K562 (cell line): ENCODE results near the gene FMNL3. TPM values are rescaled to one million over a fixed set of nuclear protein-coding genes. Genes with fewer than 3 reads are reported as not detected.

Experiments used
- ATAC-seq: fragments of 200-7000 bp; cut with Tn5 transposase; 3 replicates; pipeline ENCODE4 v1.9.1; 2020; ENCODE audit warnings: moderate library complexity
- BruUV-seq: library from RNA; stranded (reverse); fragments of 400-500 nt; replicated peaks from 2 replicates; lab custom pipeline; 2021; lab: Mats Ljungman, UMichigan
- CTCF ChIA-PET: fragments of 300-600 bp; formaldehyde crosslinking; extraction: SDS; loops from one replicate; lab custom pipeline; 2021; ENCODE audit warnings: low intra/inter-chr PET ratio; lab: Yijun Ruan, JAX
- POLR2A ChIA-PET: fragments of 300-600, 350-650 bp; sonication (Branson Sonifier 250); formaldehyde crosslinking; extraction: SDS; loops from one replicate; lab custom pipeline; 2021; ENCODE audit warnings: antibody characterized with exemption, inconsistent platforms; lab: Yijun Ruan, JAX
- DNase-seq, 4 experiments: peaks; one replicate each; pipeline versions ENCODE4 v3.0.0 to v3.0.0-alpha.2; 2011 to 2018; ENCODE audit warnings: low spot score in 3 of 4, mixed read lengths in 3 of 4; ENCODE audit errors: extremely low read depth in 1 of 4
- FAIRE-seq: peaks from 2 replicates; lab custom pipeline; 2011; peaks lifted over from hg19 to GRCh38; lab: Jason Lieb, UNC
- H2AFZ ChIP-seq: 2 replicates; pipeline ENCODE4 v1.6.0; 2011; ENCODE audit warnings: low read depth, low read length, control low read depth, inconsistent platforms
- H3K27ac ChIP-seq: fragments of 200-600 bp; 3 replicates; pipeline ENCODE4 v1.8.0; 2011; ENCODE audit warnings: low read depth, mild to moderate bottlenecking, control low read depth, inconsistent platforms, low read length, moderate library complexity, mixed read lengths; ENCODE audit errors: extremely low read depth
- H3K27me3 ChIP-seq, 2 experiments: fragments of 300-600 bp in 1 of 2; 2 replicates in 1 of 2; 3 replicates in 1 of 2; pipeline versions ENCODE4 v1.6.0 to v1.8.0; 2011; ENCODE audit warnings: inconsistent platforms in 2 of 2, low read length in 2 of 2, mild to moderate bottlenecking in 1 of 2, mixed read lengths in 1 of 2, moderate library complexity in 1 of 2; ENCODE audit not compliant: control insufficient read depth in 2 of 2, insufficient read depth in 2 of 2
- H3K36me3 ChIP-seq: fragments of 300-600 bp; 3 replicates; pipeline ENCODE4 v1.8.0; 2011; ENCODE audit warnings: mild to moderate bottlenecking, low read length, inconsistent platforms; ENCODE audit not compliant: control insufficient read depth, insufficient read depth
- H3K4me1 ChIP-seq, 2 experiments: fragments of 200-600 bp in 1 of 2; replicated peaks in 1 of 2; 2 replicates in 1 of 2; 3 replicates in 1 of 2; pipeline versions ENCODE4 v1.5.1 to v1.8.0; 2011; ENCODE audit warnings: inconsistent platforms in 2 of 2, low read length in 2 of 2, mild to moderate bottlenecking in 1 of 2, mixed read lengths in 1 of 2, moderate library complexity in 1 of 2; ENCODE audit not compliant: control insufficient read depth in 2 of 2, insufficient read depth in 2 of 2
- H3K4me2 ChIP-seq: 2 replicates; pipeline ENCODE4 v1.6.1; 2011; ENCODE audit warnings: low read length, control low read depth, inconsistent platforms, mixed read lengths; ENCODE audit not compliant: insufficient read depth
- H3K4me3 ChIP-seq: fragments of 200-600 bp; sonication (generic), shearing (Covaris generic); 2 replicates; pipeline ENCODE4 v1.5.1; 2016; ENCODE audit warnings: control low read depth, inconsistent platforms
- H3K79me2 ChIP-seq: fragments of 200-600 bp; 3 replicates; pipeline ENCODE4 v1.8.0; 2011; ENCODE audit warnings: low read length, inconsistent platforms; ENCODE audit not compliant: control insufficient read depth, insufficient read depth
- H3K9ac ChIP-seq, 2 experiments: 2 replicates each; pipeline versions ENCODE4 v1.6.0 to v1.6.1; 2011; ENCODE audit warnings: low read depth in 2 of 2, low read length in 2 of 2, control low read depth in 1 of 2, inconsistent platforms in 1 of 2, mild to moderate bottlenecking in 1 of 2, mixed read lengths in 1 of 2; ENCODE audit not compliant: insufficient read depth in 1 of 2
- H3K9me1 ChIP-seq: one replicate; pipeline ENCODE4 v1.6.0; 2011; ENCODE audit warnings: inconsistent platforms, mild to moderate bottlenecking, low read length, moderate library complexity; ENCODE audit not compliant: control insufficient read depth, insufficient read depth
- H3K9me3 ChIP-seq: replicated peaks from 2 replicates; pipeline ENCODE4 v1.5.1; 2011; ENCODE audit warnings: low read depth, low read length, inconsistent platforms; ENCODE audit not compliant: control insufficient read depth, insufficient read depth
- H4K20me1 ChIP-seq: replicated peaks from 2 replicates; pipeline ENCODE4 v1.6.1; 2011; ENCODE audit warnings: low read length, inconsistent platforms, mixed read lengths; ENCODE audit not compliant: control insufficient read depth, insufficient read depth
- BCOR ChIP-seq: fragments of 450-650 bp; IDR thresholded peaks from 2 replicates; pipeline ENCODE4 v1.6.1; 2016
- ETV5 ChIP-seq: sonication (generic); formaldehyde crosslinking; IDR thresholded peaks from 2 replicates; pipeline ENCODE4 v1.4.0; 2020; ENCODE audit warnings: low read depth, mild to moderate bottlenecking, missing genetic modification reagents
- HMGXB4 ChIP-seq: sonication (generic); formaldehyde crosslinking; IDR thresholded peaks from 2 replicates; pipeline ENCODE4 v1.8.1; 2023; ENCODE audit warnings: mild to moderate bottlenecking, missing genetic modification reagents
- KLF10 ChIP-seq: fragments of 250-450 bp; sonication (Bioruptor Pico); IDR thresholded peaks from 2 replicates; pipeline ENCODE4 v1.6.1; 2021; ENCODE audit warnings: matching md5 sums
- MEF2A ChIP-seq: IDR thresholded peaks from 2 replicates; pipeline ENCODE4 v1.6.1; 2011; ENCODE audit warnings: low read depth, mild to moderate bottlenecking, low read length, moderate library complexity; ENCODE audit not compliant: control insufficient read depth
- MLX ChIP-seq, 2 experiments: fragments of 450-650 bp in 1 of 2; sonication (generic) in 1 of 2; formaldehyde crosslinking; conservative IDR thresholded peaks; 2 replicates each; pipeline versions ENCODE4 v1.4.0 to v1.8.1; 2020 to 2022; ENCODE audit warnings: mild to moderate bottlenecking in 1 of 2, missing genetic modification reagents in 1 of 2
- POLR2G ChIP-seq: fragments of 200-400 bp; formaldehyde crosslinking; IDR thresholded peaks from 2 replicates; pipeline ENCODE4 v1.6.1; 2017; ENCODE audit warnings: low read depth, mild to moderate bottlenecking, antibody characterized with exemption, low read length, moderate library complexity
- RNF2 ChIP-seq: sonication (generic); IDR thresholded peaks from 2 replicates; pipeline ENCODE4 v1.6.1; 2016
- TCF7 ChIP-seq: sonication (generic); IDR thresholded peaks from 2 replicates; pipeline ENCODE4 v1.6.1; 2016; ENCODE audit warnings: antibody characterized with exemption, borderline replicate concordance
- ZNF134 ChIP-seq: fragments of 250-450 bp; sonication (Bioruptor Pico); conservative IDR thresholded peaks from 2 replicates; pipeline ENCODE4 v1.4.0; 2020
- ZNF274 ChIP-seq: IDR thresholded peaks from 2 replicates; pipeline ENCODE4 v1.6.1; 2011; ENCODE audit warnings: low read depth, mild to moderate bottlenecking, low read length, moderate library complexity, borderline replicate concordance
- ZNF551 ChIP-seq: fragments of 250-450 bp; sonication (Bioruptor Pico); IDR thresholded peaks from 2 replicates; pipeline ENCODE4 v1.5.0; 2021; ENCODE audit warnings: mild to moderate bottlenecking, moderate library complexity
- WGBS: fragments of 100-300 bp; shearing (Covaris generic); methylation state at CpG from one replicate; pipeline ENCODE4 v1.1.6; 2016; ENCODE audit warnings: low coverage, mixed read lengths; ENCODE audit not compliant: insufficient coverage; ENCODE audit errors: missing lambda C conversion rate; 5-methylcytosine and 5-hydroxymethylcytosine counted together
- in situ Hi-C: fragments of 300-500 bp; cut with MboI; formaldehyde crosslinking; loops from 4 replicates; pipeline ENCODE4 v1.15.0; 2018; ENCODE audit warnings: inconsistent platforms, mixed read lengths
- intact Hi-C: fragments of 100-400 bp; cut with micrococcal nuclease; formaldehyde crosslinking; loops from 2 replicates; pipeline ENCODE4 v1.14.2; 2022
- polyA plus RNA-seq, 8 experiments: library from polyadenylated mRNA; depleted of rRNA in 4 of 8; stranded (reverse) in 5 of 8; unstranded in 3 of 8; fragments of >200 nt; fragmentation: Nextera tagmentation in 2 of 8; fragmentation: Illumina TruSeq in 1 of 8; extraction: Ambion mirVana in 2 of 8; extraction: Trizol in 1 of 8; gene quantifications; 2 replicates each; pipeline versions ENCODE4 v1.2.1 to v1.2.3, GENCODE V29; 2011 to 2014; ENCODE audit warnings: inconsistent platforms in 1 of 8, missing spikeins in 1 of 8
- total RNA-seq, 7 experiments: library from RNA; depleted of rRNA in 6 of 7; stranded (reverse); fragments of >200 nt in 6 of 7; fragmentation: Illumina TruSeq in 2 of 7; extraction: Trizol in 2 of 7; gene quantifications; 2 replicates each; pipeline versions ENCODE4 v1.2.1 to v1.2.3, GENCODE V29; 2011 to 2021; ENCODE audit warnings: low replicate concordance in 1 of 7

Gene FMNL3
- total and polyA plus RNA-seq, 9 of the 15 experiments (the other 6 are each of a cell fraction or from before 2014, with no cell fraction given), result 0.49 to 14.4 (median 6.8) TPM

GRCh38 chr12:49633703-49634345 lies 73.4 kb downstream of the FMNL3 start:
- no peak for ATAC-seq
- 41% methylated on average over 2 of the region's 2 CpGs for WGBS

GRCh38 chr12:49632986-49633702 lies 74.1 kb downstream of the FMNL3 start:
- POLR2A ChIA-PET, result interaction anchor here (0.9 to 1.1 kb wide), 2 partner anchors 15 to 74 kb away, joined by 4 read pairs; partner anchors contain the start of gene FMNL3
- ATAC-seq (no peak), FAIRE-seq (no peak), DNase-seq (no peak)
- Histone ChIP-seq H3K36me3 (no peaks in the 10 kb centered on the region), H3K4me1 (peaks cover 3 to 11% of the 10 kb centered on the region in 2 experiments; a peak in 3 of 5 replicates), H3K27me3 (no peaks in the 10 kb centered on the region; a peak in 1 of 5 replicates), H3K79me2 (no peaks in the 10 kb centered on the region), H3K4me2 (no peak overlapping the region), H3K27ac (no peak overlapping the region), H3K4me3 (no peak overlapping the region), H2AFZ (no peak overlapping the region), H4K20me1 (no peaks in the 10 kb centered on the region), H3K9me3 (no peaks in the 10 kb centered on the region), H3K9me1 (no peaks in the 10 kb centered on the region), H3K9ac (no peak overlapping the region)
- 51% methylated on average over 7 of the region's 8 CpGs for WGBS
- in situ Hi-C loops (no loop called here), intact Hi-C loops (no loop called here)
- no TSS peak for BruUV-seq
- CTCF ChIA-PET, result no interaction called here
- TF ChIP-seq KLF10 (CRISPR knock-in tag), result no peak
- no peak for TF ChIP-seq TCF7
- no peak for TF ChIP-seq HMGXB4 (CRISPR knock-in tag)
- no peak for TF ChIP-seq ZNF134
- TF ChIP-seq RNF2, result no peak
- no peak for TF ChIP-seq MEF2A
- no peak for TF ChIP-seq ZNF274
- TF ChIP-seq ETV5 (CRISPR knock-in tag), result no peak
- TF ChIP-seq MLX (CRISPR knock-in tag; conservative IDR thresholded peaks at IDR 0.05), result no peak
- no peak for TF ChIP-seq ZNF551 (CRISPR knock-in tag)

More at GRCh38 chr12:49633703-49634345, 73.4 kb downstream of the FMNL3 start:
- no peak overlapping the region for H2AFZ ChIP-seq
- no peaks in the 10 kb centered on the region for H3K36me3 ChIP-seq
- intact Hi-C loops (no loop called here), in situ Hi-C loops (no loop called here)
- FAIRE-seq, result no peak
- 0 out of 4 replicates have a peak overlapping the region, but pooled peaks of 1 of the 2 experiments have one; percentile 29 for H3K9ac ChIP-seq
- ChIA-PET CTCF (no interaction called here), POLR2A (interaction anchor here (0.6 kb wide), 2 partner anchors 82 to 220 kb away, joined by 3 read pairs; no protein-coding TSS in a partner anchor)
- no TSS peak for BruUV-seq
- no peaks in the 10 kb centered on the region for H3K9me1 ChIP-seq
- no peaks in the 10 kb centered on the region for H3K79me2 ChIP-seq
- TF ChIP-seq POLR2G (0 out of 2 replicates have a peak, but pooled peaks have one; percentile 27), BCOR (no peak)
- H3K27ac ChIP-seq, result no peak overlapping the region
- no peaks in the 10 kb centered on the region for H3K9me3 ChIP-seq
- peaks cover 3 to 11% of the 10 kb centered on the region in 2 experiments; a peak in 3 of 5 replicates for H3K4me1 ChIP-seq
- no peak overlapping the region for H3K4me2 ChIP-seq
- H3K27me3 ChIP-seq, result no peaks in the 10 kb centered on the region; a peak in 1 of 5 replicates
- no peaks in the 10 kb centered on the region for H4K20me1 ChIP-seq
- H3K4me3 ChIP-seq, result no peak overlapping the region
- DNase-seq, result no peak
